HFFc6 (cell line): ENCODE measurements around the gene KIAA1549. TPM values are rescaled to one million over a fixed set of nuclear protein-coding genes. Genes with fewer than 3 reads are reported as not detected.

Experiments used
- DNase-seq: peaks from one replicate; pipeline ENCODE4 v3.0.0-alpha.2; 2018
- H3K27ac Mint-ChIP-seq: 2 replicates; pipeline ENCODE4 v1.8.0; 2020; ENCODE audit warnings: mild to moderate bottlenecking, mixed read lengths
- H3K27me3 Mint-ChIP-seq: 2 replicates; pipeline ENCODE4 v1.8.0; 2021; ENCODE audit warnings: mild to moderate bottlenecking, moderate library complexity, mixed read lengths; ENCODE audit not compliant: insufficient read depth
- H3K36me3 Mint-ChIP-seq: 2 replicates; pipeline ENCODE4 v1.8.0; 2021; ENCODE audit warnings: low read depth, mixed read lengths
- H3K4me1 Mint-ChIP-seq: 2 replicates; pipeline ENCODE4 v1.8.0; 2020; ENCODE audit warnings: low read depth, mixed read lengths
- H3K4me3 Mint-ChIP-seq: 2 replicates; pipeline ENCODE4 v1.8.0; 2020; ENCODE audit warnings: mild to moderate bottlenecking, moderate library complexity, mixed read lengths
- H3K9me3 Mint-ChIP-seq: 2 replicates; pipeline ENCODE4 v1.8.0; 2020; ENCODE audit warnings: mild to moderate bottlenecking, mixed read lengths
- CTCF ChIP-seq: fragments of 200-600 bp; sonication (generic); IDR thresholded peaks from 2 replicates; pipeline ENCODE4 v1.5.0; 2021; ENCODE audit warnings: antibody characterized with exemption, mild to moderate bottlenecking
- total RNA-seq, 6 experiments: library from RNA; stranded (reverse); fragmentation: NEBNext Ultra II Directional; extraction: Animal tissue kit (Norgen Biotek cat#: 25700); gene quantifications; 2 replicates in 1 of 6; 3 replicates in 5 of 6; pipeline ENCODE4 v1.2.3, GENCODE V29; 2021

The KIAA1549 gene
- total RNA-seq, 6 experiments from 2014 or later = 7.0 to 13.3 (median 7.9) TPM

DNA sequence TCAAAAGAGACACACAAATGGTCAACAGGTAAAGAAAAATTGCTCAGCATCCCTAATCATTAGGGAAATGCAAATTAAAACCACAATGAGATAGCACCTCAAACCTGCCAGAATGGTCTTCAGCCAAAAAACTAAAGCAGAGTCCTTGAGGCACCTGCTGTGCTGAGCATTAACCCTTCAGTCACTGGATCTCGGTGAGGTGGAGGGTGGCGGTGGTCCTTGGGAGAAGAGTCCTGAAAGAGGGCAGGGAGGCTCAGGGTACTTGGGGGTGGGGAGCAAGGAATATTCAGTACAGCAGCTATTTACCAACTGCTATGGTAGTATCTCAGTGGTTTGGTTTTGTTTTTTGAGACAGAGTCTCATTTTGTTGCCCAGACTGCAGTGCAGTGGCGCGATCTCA lies 7.1 kb downstream of the KIAA1549 start:
- Mint-ChIP-seq H3K4me1 (peaks cover 15% of the 10 kb centered on the region), H3K27ac (no peak overlapping the region), H3K9me3 (no peaks in the 10 kb centered on the region), H3K27me3 (no peaks in the 10 kb centered on the region; the same call in 1 of the 2 replicates), H3K4me3 (no peak overlapping the region), H3K36me3 (peaks cover under 1% of the 10 kb centered on the region; the same call in 1 of the 2 replicates)
- no peak for DNase-seq
- no peak for TF ChIP-seq CTCF

GRCh38 chr7:138970952-138971351 lies 10.2 kb downstream of the KIAA1549 start:
- peaks cover 21% of the 10 kb centered on the region for H3K4me1 Mint-ChIP-seq
- no peak for DNase-seq
- peaks cover 3% of the 10 kb centered on the region for H3K27me3 Mint-ChIP-seq
- no peaks in the 10 kb centered on the region for H3K36me3 Mint-ChIP-seq
- TF ChIP-seq CTCF = no peak
- no peak overlapping the region for H3K27ac Mint-ChIP-seq
- H3K4me3 Mint-ChIP-seq = no peak overlapping the region
- H3K9me3 Mint-ChIP-seq = no peaks in the 10 kb centered on the region

DNA sequence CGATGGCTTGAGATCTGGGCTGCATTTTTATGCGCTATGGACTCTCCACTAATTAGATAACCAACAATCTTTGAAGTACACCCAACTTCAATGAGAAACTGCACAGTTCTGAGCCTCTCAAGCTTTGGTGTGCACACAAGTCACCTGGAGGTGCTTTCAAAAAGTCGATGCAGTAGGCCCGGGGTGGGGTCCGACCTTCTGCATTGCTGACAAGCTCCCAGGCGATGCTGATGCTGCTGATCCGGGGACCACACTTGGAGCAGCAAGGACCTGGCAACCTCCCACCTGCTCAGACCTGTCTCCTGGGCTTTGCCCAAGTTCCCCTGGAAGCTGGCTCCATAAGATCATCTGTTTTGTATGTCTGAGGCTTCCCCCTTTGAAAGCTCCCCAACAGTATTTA lies 10.7 kb downstream of the KIAA1549 start:
- no peak overlapping the region for H3K4me3 Mint-ChIP-seq
- H3K36me3 Mint-ChIP-seq = no peaks in the 10 kb centered on the region
- H3K4me1 Mint-ChIP-seq = peaks cover 20% of the 10 kb centered on the region
- H3K9me3 Mint-ChIP-seq = no peaks in the 10 kb centered on the region
- TF ChIP-seq CTCF = no peak
- DNase-seq = no peak
- H3K27me3 Mint-ChIP-seq = peaks cover 3% of the 10 kb centered on the region
- H3K27ac Mint-ChIP-seq = no peak overlapping the region

DNA sequence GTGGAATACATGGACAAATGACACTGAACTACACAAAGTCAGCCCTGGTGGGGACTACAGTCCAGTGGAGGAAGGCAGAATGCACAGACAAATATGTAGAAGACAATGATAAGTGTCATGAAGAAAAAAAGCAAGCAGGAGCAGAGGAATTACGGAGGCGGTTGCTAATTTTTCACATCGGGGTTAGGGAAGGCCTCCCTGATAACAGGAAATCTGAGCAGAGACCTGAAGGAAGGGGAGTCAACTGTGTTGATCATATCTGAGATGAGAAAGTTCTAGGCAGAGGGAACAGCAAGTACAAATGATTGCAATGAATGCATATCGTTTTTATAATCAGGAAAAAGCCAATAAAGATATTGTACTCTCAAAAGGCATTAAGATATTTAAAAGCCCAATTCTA lies 14.0 kb downstream of the KIAA1549 start:
- Mint-ChIP-seq H3K36me3 (no peaks in the 10 kb centered on the region), H3K27me3 (peaks cover 3% of the 10 kb centered on the region), H3K4me3 (no peak overlapping the region), H3K4me1 (peaks cover 13% of the 10 kb centered on the region), H3K27ac (no peak overlapping the region), H3K9me3 (no peaks in the 10 kb centered on the region)
- no peak for TF ChIP-seq CTCF
- DNase-seq = no peak

DNA sequence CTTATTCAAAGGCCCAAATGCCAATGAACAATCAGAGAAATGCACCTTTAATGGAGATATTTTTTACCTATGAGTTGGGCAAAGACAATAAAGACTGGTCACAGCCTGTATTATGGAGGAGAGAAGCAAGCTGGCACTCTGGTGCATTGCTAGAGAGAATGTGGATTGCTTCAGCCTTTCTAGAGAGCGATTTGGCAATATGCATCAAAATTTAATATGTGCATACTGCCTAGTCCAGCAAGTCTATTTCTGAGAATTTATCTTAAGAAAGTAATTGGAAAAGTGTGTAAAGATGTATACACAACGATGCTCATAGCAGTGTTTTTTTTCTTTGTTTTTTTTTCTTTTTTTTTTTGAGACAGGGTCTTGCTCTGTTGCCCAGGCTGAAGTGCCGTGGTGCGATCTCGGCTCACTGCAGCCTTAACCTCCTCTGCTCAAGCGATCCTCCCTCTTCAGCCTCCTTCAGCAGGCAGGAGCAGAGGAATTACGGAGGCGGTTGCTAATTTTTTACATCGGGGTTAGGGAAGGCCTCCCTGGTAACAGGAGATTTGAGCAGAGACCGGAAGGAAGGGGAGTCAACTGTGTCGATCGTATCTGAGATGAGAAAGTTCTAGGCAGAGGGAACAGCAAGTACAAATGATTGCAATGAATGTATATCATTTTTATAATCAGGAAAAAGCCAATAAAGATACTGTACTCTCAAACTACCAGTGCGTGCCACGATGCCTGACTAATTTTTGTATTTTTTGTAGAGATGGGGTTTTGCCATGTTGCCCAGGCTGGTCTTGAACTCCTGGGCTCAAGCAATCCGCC lies 16.4 kb downstream of the KIAA1549 start:
- no peak overlapping the region for H3K27ac Mint-ChIP-seq

More for the DNA sequence above, 16.4 kb downstream of the KIAA1549 start:
- Mint-ChIP-seq H3K4me3 (no peak overlapping the region), H3K9me3 (no peaks in the 10 kb centered on the region), H3K4me1 (peaks cover 13% of the 10 kb centered on the region), H3K36me3 (no peaks in the 10 kb centered on the region), H3K27me3 (peaks cover 3% of the 10 kb centered on the region)
- DNase-seq = no peak
- TF ChIP-seq CTCF = no peak
